HepG2 (cell line): Measurements from ENCODE around the gene TSHZ2. TPM values are rescaled to one million over a fixed set of nuclear protein-coding genes. Genes with fewer than 3 reads are reported as not detected.

Experiments used
- CCAR2 ChIP-seq: fragments of 200-400 bp; formaldehyde crosslinking; optimal IDR thresholded peaks from 2 replicates; pipeline ENCODE3; 2018; ENCODE audit warnings: low read depth, mild to moderate bottlenecking, low read length, moderate library complexity
- CCDC6 ChIP-seq: sonication (generic); formaldehyde crosslinking; IDR thresholded peaks from 2 replicates; pipeline ENCODE4 v1.8.1; 2022; ENCODE audit warnings: mild to moderate bottlenecking, missing genetic modification reagents, moderate library complexity
- CSRNP2 ChIP-seq: sonication (generic); formaldehyde crosslinking; conservative IDR thresholded peaks from 2 replicates; pipeline ENCODE4 v1.8.0; 2022; ENCODE audit warnings: low read depth, missing genetic modification reagents
- ELF1 ChIP-seq: sonication (generic); formaldehyde crosslinking; IDR thresholded peaks from 2 replicates; pipeline ENCODE4 v1.4.0; 2020; ENCODE audit warnings: missing genetic modification reagents
- ETV6 ChIP-seq: sonication (generic); formaldehyde crosslinking; conservative IDR thresholded peaks from 2 replicates; pipeline ENCODE4 v1.4.0; 2020; ENCODE audit warnings: missing genetic modification reagents
- EZH2 ChIP-seq: conservative IDR thresholded peaks from 2 replicates; pipeline ENCODE4 v1.6.1; 2012; ENCODE audit warnings: mild to moderate bottlenecking, low read depth, low read length, moderate library complexity
- HHEX ChIP-seq: IDR thresholded peaks from 2 replicates; pipeline ENCODE4 v1.6.1; 2016; ENCODE audit warnings: control low read depth
- HIVEP1 ChIP-seq: sonication (generic); formaldehyde crosslinking; IDR thresholded peaks from 2 replicates; pipeline ENCODE4 v1.4.0; 2020; ENCODE audit warnings: mild to moderate bottlenecking, missing genetic modification reagents
- KLF11 ChIP-seq: IDR thresholded peaks from 2 replicates; pipeline ENCODE4 v1.6.1; 2016; ENCODE audit warnings: missing compliant biosample characterization
- MEF2D ChIP-seq: sonication (generic); formaldehyde crosslinking; IDR thresholded peaks from 2 replicates; pipeline ENCODE4 v1.5.1; 2020; ENCODE audit warnings: mild to moderate bottlenecking, missing genetic modification reagents
- NR2F6 ChIP-seq, 2 experiments: IDR thresholded peaks; 2 replicates each; pipeline ENCODE4 v1.6.1; 2016; ENCODE audit warnings: antibody characterized with exemption in 1 of 2, mild to moderate bottlenecking in 1 of 2
- PAF1 ChIP-seq: IDR thresholded peaks from 2 replicates; pipeline ENCODE4 v1.6.1; 2016; ENCODE audit warnings: missing genetic modification reagents, missing compliant biosample characterization
- RBFOX2 ChIP-seq: fragments of 200-400 bp; formaldehyde crosslinking; IDR thresholded peaks from 2 replicates; pipeline ENCODE4 v1.6.1; 2017; ENCODE audit warnings: low read depth, mild to moderate bottlenecking, low read length
- RFX1 ChIP-seq: fragments of 450-650 bp; IDR thresholded peaks from 2 replicates; pipeline ENCODE4 v1.6.1; 2017
- SALL2 ChIP-seq: sonication (generic); formaldehyde crosslinking; IDR thresholded peaks from 2 replicates; pipeline ENCODE4 v1.8.1; 2023; ENCODE audit warnings: mild to moderate bottlenecking, missing genetic modification reagents, inconsistent platforms
- SATB2 ChIP-seq: sonication (generic); formaldehyde crosslinking; IDR thresholded peaks from 2 replicates; pipeline ENCODE4 v1.5.0; 2020; ENCODE audit warnings: missing genetic modification reagents
- SIN3B ChIP-seq: fragments of 150-350 bp; IDR thresholded peaks from 2 replicates; pipeline ENCODE4 v1.6.1; 2014; ENCODE audit warnings: low read length
- TRAFD1 ChIP-seq: sonication (generic); formaldehyde crosslinking; IDR thresholded peaks from 2 replicates; pipeline ENCODE4 v1.5.1; 2020; ENCODE audit warnings: missing genetic modification reagents, mild to moderate bottlenecking, borderline replicate concordance
- ZBTB37 ChIP-seq: sonication (generic); formaldehyde crosslinking; IDR thresholded peaks from 2 replicates; pipeline ENCODE4 v1.4.0; 2020; ENCODE audit warnings: mild to moderate bottlenecking, missing genetic modification reagents
- ZNF136 ChIP-seq: sonication (generic); formaldehyde crosslinking; IDR thresholded peaks from 2 replicates; pipeline ENCODE4 v1.8.1; 2022; ENCODE audit warnings: low read depth, mild to moderate bottlenecking, moderate library complexity, missing genetic modification reagents
- ZNF234 ChIP-seq: sonication (generic); formaldehyde crosslinking; conservative IDR thresholded peaks from 2 replicates; pipeline ENCODE4 v1.5.1; 2020; ENCODE audit warnings: mild to moderate bottlenecking, missing genetic modification reagents
- ZNF292 ChIP-seq: sonication (generic); formaldehyde crosslinking; IDR thresholded peaks from 2 replicates; pipeline ENCODE4 v1.8.1; 2022; ENCODE audit warnings: mild to moderate bottlenecking, low read depth, missing genetic modification reagents, borderline replicate concordance
- ZNF383 ChIP-seq: sonication (generic); formaldehyde crosslinking; IDR thresholded peaks from 2 replicates; pipeline ENCODE4 v1.4.0; 2020; ENCODE audit warnings: missing genetic modification reagents, mild to moderate bottlenecking, borderline replicate concordance
- ZNF7 ChIP-seq: IDR thresholded peaks from 2 replicates; pipeline ENCODE4 v1.6.1; 2016; ENCODE audit warnings: missing biosample characterization, missing genetic modification reagents
- ZNF782 ChIP-seq: sonication (generic); formaldehyde crosslinking; IDR thresholded peaks from 2 replicates; pipeline ENCODE4 v1.4.0; 2020; ENCODE audit warnings: missing genetic modification reagents, mild to moderate bottlenecking, borderline replicate concordance
- ZSCAN20 ChIP-seq: sonication (generic); formaldehyde crosslinking; IDR thresholded peaks from 2 replicates; pipeline ENCODE4 v1.4.0; 2020; ENCODE audit warnings: missing genetic modification reagents, mild to moderate bottlenecking, borderline replicate concordance
- polyA plus RNA-seq, 8 experiments: library from polyadenylated mRNA; depleted of rRNA in 3 of 8; stranded (reverse) in 7 of 8; unstranded in 1 of 8; fragments of >200 nt; fragmentation: Illumina TruSeq in 4 of 8; extraction: Trizol in 4 of 8; gene quantifications; 2 replicates each; pipeline versions ENCODE4 v1.2.1 to v1.2.3, GENCODE V29; 2011 to 2016; ENCODE audit warnings: low read depth in 4 of 8, missing spikeins in 1 of 8, mixed read lengths in 1 of 8; ENCODE audit not compliant: insufficient read depth in 1 of 8
- total RNA-seq, 5 experiments: library from RNA; depleted of rRNA; stranded (reverse); fragments of >200 nt; fragmentation: Illumina TruSeq; extraction: Trizol; gene quantifications; 2 replicates each; pipeline ENCODE4 v1.2.3, GENCODE V29; 2016; ENCODE audit warnings: low read depth in 1 of 5
- TF ChIP-seq, protein P1 (sequence below): sonication (generic); formaldehyde crosslinking; IDR thresholded peaks from 2 replicates; pipeline ENCODE4 v1.4.0; 2020; ENCODE audit warnings: mild to moderate bottlenecking, missing genetic modification reagents

Gene TSHZ2
- total and polyA plus RNA-seq, 2 of the 13 experiments (the other 11 are each of a cell fraction or from before 2014, with no cell fraction given): 0.01 TPM; not detected in 1

- TF ChIP-seq ZBTB37 (CRISPR knock-in tag): no peak
- no peak for TF ChIP-seq CSRNP2 (CRISPR knock-in tag)
- TF ChIP-seq RFX1: no peak
- TF ChIP-seq EZH2: no peak
- TF ChIP-seq, protein P1, sequence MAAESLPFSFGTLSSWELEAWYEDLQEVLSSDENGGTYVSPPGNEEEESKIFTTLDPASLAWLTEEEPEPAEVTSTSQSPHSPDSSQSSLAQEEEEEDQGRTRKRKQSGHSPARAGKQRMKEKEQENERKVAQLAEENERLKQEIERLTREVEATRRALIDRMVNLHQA: no peak
- TF ChIP-seq SALL2: no peak
- TF ChIP-seq ELF1 (CRISPR knock-in tag): no peak
- TF ChIP-seq NR2F6 (IDR thresholded peaks at IDR 0.05): no peak
- no peak for TF ChIP-seq NR2F6 (CRISPR knock-in tag; IDR thresholded peaks at IDR 0.05)
- no peak for TF ChIP-seq CCDC6 (CRISPR knock-in tag)
- TF ChIP-seq HIVEP1 (CRISPR knock-in tag): no peak
- no peak for TF ChIP-seq ZNF782 (CRISPR knock-in tag)
- no peak for TF ChIP-seq CCAR2
- TF ChIP-seq RBFOX2: no peak
- no peak for TF ChIP-seq ZSCAN20
- no peak for TF ChIP-seq SATB2
- peak; percentile 81; the same call in 1 of the 2 replicates for TF ChIP-seq HHEX (CRISPR knock-in tag)
- no peak for TF ChIP-seq TRAFD1 (CRISPR knock-in tag)
- no peak for TF ChIP-seq ZNF234 (CRISPR knock-in tag)
- 0 out of 2 replicates have a peak, but pooled peaks have one; percentile 69 for TF ChIP-seq ZNF136
- TF ChIP-seq KLF11: no peak
- no peak for TF ChIP-seq ZNF7 (CRISPR knock-in tag)
- no peak for TF ChIP-seq SIN3B
- TF ChIP-seq ZNF292 (CRISPR knock-in tag): 0 out of 2 replicates have a peak, but pooled peaks have one; percentile 3
- TF ChIP-seq MEF2D (CRISPR knock-in tag): no peak; the same call in 1 of the 2 replicates
- TF ChIP-seq PAF1 (CRISPR knock-in tag): no peak
- TF ChIP-seq ETV6: no peak
- no peak for TF ChIP-seq ZNF383 (CRISPR knock-in tag)
Observed at GRCh38 chr20:53513489-53514298, 541.5 kb downstream of the TSHZ2 start (continued).
